IMR-90 (cell line): Measurements from ENCODE around the gene SEPHS1. TPM values are rescaled to one million over a fixed set of nuclear protein-coding genes. Genes with fewer than 3 reads are reported as not detected.

Experiments
- ATAC-seq: fragments of 200-7000 bp; cut with Tn5 transposase; 2 replicates; pipeline ENCODE4 v1.9.1; 2020; ENCODE audit warnings: low read depth, mild to moderate bottlenecking, moderate library complexity
- BruUV-seq: library from RNA; stranded (reverse); fragments of 400-500 nt; replicated peaks from 2 replicates; lab custom pipeline; 2021; lab: Mats Ljungman, UMichigan
- CTCF ChIA-PET: fragments of 300-600 bp; formaldehyde crosslinking; extraction: SDS; loops from one replicate; lab custom pipeline; 2021; ENCODE audit warnings: antibody characterized with exemption; lab: Yijun Ruan, JAX
- POLR2A ChIA-PET: fragments of 300-600 bp; sonication (Branson Sonifier 250); formaldehyde crosslinking; loops from one replicate; lab custom pipeline; 2022; ENCODE audit warnings: antibody characterized with exemption; ENCODE audit not compliant: unreplicated experiment; lab: Charles Lee
- DNase-seq: peaks from one replicate; pipeline ENCODE4 v3.0.0; 2013
- H2AFZ ChIP-seq: replicated peaks from 2 replicates; pipeline ENCODE3; 2013; ENCODE audit warnings: low read length, mild to moderate bottlenecking; ENCODE audit not compliant: poor library complexity
- H2AK5ac ChIP-seq: 2 replicates; pipeline ENCODE4 v1.6.1; 2013; ENCODE audit warnings: low read depth, low read length, inconsistent platforms
- H2AK9ac ChIP-seq: replicated peaks from 2 replicates; pipeline ENCODE3; 2013; ENCODE audit warnings: mild to moderate bottlenecking, low read depth, low read length, moderate library complexity; ENCODE audit not compliant: poor library complexity
- H2BK120ac ChIP-seq: 2 replicates; pipeline ENCODE4 v1.6.1; 2013; ENCODE audit warnings: low read depth, low read length, inconsistent platforms
- H2BK15ac ChIP-seq: 3 replicates; pipeline ENCODE4 v1.6.1; 2013; ENCODE audit warnings: low read depth, low read length, inconsistent platforms
- H2BK20ac ChIP-seq: 2 replicates; pipeline ENCODE4 v1.6.1; 2013; ENCODE audit warnings: low read depth, mild to moderate bottlenecking, inconsistent platforms, low read length, moderate library complexity
- H2BK5ac ChIP-seq: 2 replicates; pipeline ENCODE4 v1.6.1; 2013; ENCODE audit warnings: mild to moderate bottlenecking, low read depth, low read length, inconsistent platforms; ENCODE audit not compliant: poor library complexity, severe bottlenecking
- H3K14ac ChIP-seq: replicated peaks from 2 replicates; pipeline ENCODE4 v1.6.1; 2013; ENCODE audit warnings: low read depth, low read length, inconsistent platforms
- H3K18ac ChIP-seq: 2 replicates; pipeline ENCODE4 v1.6.1; 2013; ENCODE audit warnings: low read depth, low read length, control low read depth
- H3K23ac ChIP-seq: 2 replicates; pipeline ENCODE4 v1.6.1; 2013; ENCODE audit warnings: low read depth, low read length, inconsistent platforms
- H3K27ac ChIP-seq: 2 replicates; pipeline ENCODE4 v1.5.1; 2013; ENCODE audit warnings: mild to moderate bottlenecking, control low read depth, low read length; ENCODE audit not compliant: insufficient read depth
- H3K27me3 ChIP-seq: 2 replicates; pipeline ENCODE4 v1.6.1; 2013; ENCODE audit warnings: low read length; ENCODE audit not compliant: control insufficient read depth, insufficient read depth
- H3K36me3 ChIP-seq: 2 replicates; pipeline ENCODE4 v1.6.1; 2013; ENCODE audit warnings: low read length, mixed read lengths; ENCODE audit not compliant: control insufficient read depth, insufficient read depth
- H3K4ac ChIP-seq: 2 replicates; pipeline ENCODE4 v1.6.1; 2013; ENCODE audit warnings: low read depth, low read length, inconsistent platforms
- H3K4me1 ChIP-seq: 2 replicates; pipeline ENCODE4 v1.6.1; 2013; ENCODE audit warnings: low read length, mixed read lengths; ENCODE audit not compliant: control insufficient read depth, insufficient read depth
- H3K4me2 ChIP-seq: 2 replicates; pipeline ENCODE4 v1.6.1; 2013; ENCODE audit warnings: low read depth, mild to moderate bottlenecking, control low read depth, low read length, moderate library complexity
- H3K4me3 ChIP-seq: 2 replicates; pipeline ENCODE4 v1.5.1; 2013; ENCODE audit warnings: low read depth, mild to moderate bottlenecking, control low read depth, low read length, moderate library complexity; ENCODE audit not compliant: insufficient read depth
- H3K56ac ChIP-seq: 2 replicates; pipeline ENCODE4 v1.6.1; 2013; ENCODE audit warnings: low read length, inconsistent platforms; ENCODE audit not compliant: insufficient read depth; ENCODE audit errors: extremely low read depth
- H3K79me1 ChIP-seq, 2 experiments: 2 replicates each; pipeline ENCODE4 v1.6.1; 2013; ENCODE audit warnings: low read length in 2 of 2, inconsistent platforms in 1 of 2, low read depth in 1 of 2
- H3K9ac ChIP-seq: 2 replicates; pipeline ENCODE4 v1.6.1; 2013; ENCODE audit warnings: low read depth, low read length, control low read depth
- H3K9me1 ChIP-seq: 2 replicates; pipeline ENCODE4 v1.6.1; 2013; ENCODE audit warnings: low read length, inconsistent platforms; ENCODE audit not compliant: insufficient read depth
- H3K9me3 ChIP-seq: 2 replicates; pipeline ENCODE4 v1.6.1; 2013; ENCODE audit warnings: low read length; ENCODE audit not compliant: control insufficient read depth, insufficient read depth
- H4K20me1 ChIP-seq: 2 replicates; pipeline ENCODE4 v1.6.1; 2013; ENCODE audit warnings: low read length, inconsistent platforms; ENCODE audit not compliant: insufficient read depth
- H4K5ac ChIP-seq: 2 replicates; pipeline ENCODE4 v1.6.1; 2013; ENCODE audit warnings: mild to moderate bottlenecking, low read depth, low read length, control low read depth
- H4K8ac ChIP-seq, 2 experiments: 2 replicates each; pipeline ENCODE4 v1.6.1; 2013; ENCODE audit warnings: low read depth in 2 of 2, low read length in 2 of 2, control low read depth in 1 of 2, inconsistent platforms in 1 of 2
- H4K91ac ChIP-seq: 2 replicates; pipeline ENCODE4 v1.6.1; 2013; ENCODE audit warnings: low read depth, low read length, inconsistent platforms; ENCODE audit not compliant: insufficient read depth
- BHLHE40 ChIP-seq: fragments of 150-350 bp; IDR thresholded peaks from 2 replicates; pipeline ENCODE4 v1.6.1; 2016; ENCODE audit warnings: mild to moderate bottlenecking, low read depth, low read length
- CEBPB ChIP-seq: IDR thresholded peaks from 2 replicates; pipeline ENCODE4 v1.6.1; 2012; ENCODE audit warnings: low read depth, low read length, improper control_type of control experiment
- CHD1 ChIP-seq: IDR thresholded peaks from 2 replicates; pipeline ENCODE4 v1.6.1; 2012; ENCODE audit warnings: low read depth, low read length, improper control_type of control experiment
- CTCF ChIP-seq: conservative IDR thresholded peaks from 2 replicates; pipeline ENCODE4 v1.5.1; 2012; ENCODE audit warnings: mild to moderate bottlenecking, low read depth, low read length, improper control_type of control experiment
- ELK1 ChIP-seq: fragments of 150-350 bp; IDR thresholded peaks from 2 replicates; pipeline ENCODE4 v1.6.1; 2016; ENCODE audit warnings: low read depth, mild to moderate bottlenecking, low read length, moderate library complexity, borderline replicate concordance
- FOS ChIP-seq: fragments of 150-350 bp; IDR thresholded peaks from 2 replicates; pipeline ENCODE4 v1.6.1; 2016; ENCODE audit warnings: low read depth, low read length
- MAFK ChIP-seq: IDR thresholded peaks from 2 replicates; pipeline ENCODE4 v1.6.1; 2012; ENCODE audit warnings: low read depth, low read length, improper control_type of control experiment
- MAZ ChIP-seq: IDR thresholded peaks from 2 replicates; pipeline ENCODE4 v1.6.1; 2012; ENCODE audit warnings: low read depth, mild to moderate bottlenecking, low read length, improper control_type of control experiment, moderate library complexity, borderline replicate concordance
- MXI1 ChIP-seq: IDR thresholded peaks from 2 replicates; pipeline ENCODE4 v1.6.1; 2012; ENCODE audit warnings: low read depth, mild to moderate bottlenecking, low read length, moderate library complexity, borderline replicate concordance
- NFE2L2 ChIP-seq: fragments of 150-350 bp; IDR thresholded peaks from 2 replicates; pipeline ENCODE4 v1.6.1; 2016; ENCODE audit warnings: low read depth, mild to moderate bottlenecking, low read length
- POLR2A ChIP-seq: IDR thresholded peaks from 2 replicates; pipeline ENCODE4 v1.6.1; 2012; ENCODE audit warnings: mild to moderate bottlenecking, low read depth, low read length
- RAD21 ChIP-seq: IDR thresholded peaks from 2 replicates; pipeline ENCODE4 v1.6.1; 2012; ENCODE audit warnings: low read length, improper control_type of control experiment
- RCOR1 ChIP-seq: IDR thresholded peaks from 2 replicates; pipeline ENCODE4 v1.6.1; 2012; ENCODE audit warnings: mild to moderate bottlenecking, low read length, improper control_type of control experiment; ENCODE audit not compliant: insufficient replicate concordance
- RFX5 ChIP-seq: IDR thresholded peaks from 2 replicates; pipeline ENCODE4 v1.8.0; 2012; ENCODE audit warnings: low read depth, mild to moderate bottlenecking, low read length, moderate library complexity
- SMC3 ChIP-seq: fragments of 150-350 bp; IDR thresholded peaks from 2 replicates; pipeline ENCODE4 v1.6.1; 2016; ENCODE audit warnings: low read depth, mild to moderate bottlenecking, antibody characterized with exemption, low read length, moderate library complexity
- WGBS, 2 experiments: methylation state at CpG; one replicate each; pipeline versions ENCODE4 v1.1.5 to v1.1.7; 2013; ENCODE audit warnings: missing lambda C conversion rate in 2 of 2; ENCODE audit not compliant: insufficient read length in 1 of 2; ENCODE audit errors: extremely low coverage in 2 of 2; 5-methylcytosine and 5-hydroxymethylcytosine counted together
- dilution Hi-C: fragments of 300-500 bp; cut with HindIII; formaldehyde crosslinking; loops from one replicate; pipeline ENCODE4 v1.14.3; 2018; ENCODE audit warnings: low sequenced_read_pairs; ENCODE audit not compliant: unreplicated experiment
- in situ Hi-C: fragments of 300-500 bp; cut with MboI; formaldehyde crosslinking; loops from 3 replicates; pipeline ENCODE4 v1.14.3; 2019; ENCODE audit warnings: low sequenced_read_pairs, inconsistent platforms, mixed read lengths
- intact Hi-C: fragments of 100-400 bp; cut with micrococcal nuclease; formaldehyde crosslinking; loops from 2 replicates; pipeline ENCODE4 v1.10.0; 2022
- polyA plus RNA-seq, 3 experiments: library from polyadenylated mRNA; depleted of rRNA; stranded (reverse); fragments of >200 nt; gene quantifications; 2 replicates each; pipeline ENCODE4 v1.2.3, GENCODE V29; 2012; ENCODE audit warnings: low replicate concordance in 1 of 3
- total RNA-seq: library from RNA; depleted of rRNA; stranded (reverse); fragments of >200 nt; gene quantifications from 2 replicates; pipeline ENCODE4 v1.2.3, GENCODE V29; 2012
- TF ChIP-seq, protein P1 (sequence below): fragments of 150-350 bp; IDR thresholded peaks from 2 replicates; pipeline ENCODE4 v1.6.1; 2017; ENCODE audit warnings: mild to moderate bottlenecking, antibody characterized with exemption, low read length, low read depth

The SEPHS1 gene
- total and polyA plus RNA-seq, 2 of the 4 experiments (the other 2 are of a cell fraction) = 39.4 to 69.4 TPM

DNA sequence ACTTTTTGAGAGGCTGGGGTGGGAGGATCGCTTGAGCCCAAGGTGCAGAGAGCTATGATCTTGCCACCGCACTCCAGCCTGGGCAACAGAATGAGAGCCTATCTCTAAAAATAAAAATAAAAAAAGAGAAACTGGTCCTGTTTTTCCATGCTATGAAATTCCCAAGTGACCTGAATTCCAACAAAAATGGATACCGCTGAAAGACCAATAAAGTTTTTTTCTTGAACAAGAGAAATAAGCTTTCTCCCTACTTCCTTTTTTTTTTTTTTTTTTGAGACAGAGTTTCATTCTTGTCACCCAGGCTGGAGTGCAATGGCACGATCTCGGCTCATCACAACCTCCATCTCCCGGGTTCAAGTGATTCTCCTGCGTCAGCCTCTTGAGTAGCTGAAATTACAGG, 12.5 kb upstream of the SEPHS1 start:
- no TSS peak for BruUV-seq
- H4K20me1 ChIP-seq = no peaks in the 10 kb centered on the region
- no peaks in the 10 kb centered on the region for H3K36me3 ChIP-seq
- H3K9me3 ChIP-seq = no peaks in the 10 kb centered on the region
- H3K4me2 ChIP-seq = no peak overlapping the region
- H2BK5ac ChIP-seq = no peak overlapping the region
- DNase-seq = no peak
- intact Hi-C loops = no loop called here
- H2BK15ac ChIP-seq = no peak overlapping the region
- no peak overlapping the region for H4K91ac ChIP-seq
- no peak for TF ChIP-seq RCOR1
- TF ChIP-seq MXI1 = no peak
- no peak for TF ChIP-seq ELK1
- TF ChIP-seq MAZ = no peak
- no peak for TF ChIP-seq SMC3
- no peak for TF ChIP-seq RAD21
- TF ChIP-seq, protein P1, sequence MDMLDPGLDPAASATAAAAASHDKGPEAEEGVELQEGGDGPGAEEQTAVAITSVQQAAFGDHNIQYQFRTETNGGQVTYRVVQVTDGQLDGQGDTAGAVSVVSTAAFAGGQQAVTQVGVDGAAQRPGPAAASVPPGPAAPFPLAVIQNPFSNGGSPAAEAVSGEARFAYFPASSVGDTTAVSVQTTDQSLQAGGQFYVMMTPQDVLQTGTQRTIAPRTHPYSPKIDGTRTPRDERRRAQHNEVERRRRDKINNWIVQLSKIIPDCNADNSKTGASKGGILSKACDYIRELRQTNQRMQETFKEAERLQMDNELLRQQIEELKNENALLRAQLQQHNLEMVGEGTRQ = no peak
- no peak for TF ChIP-seq FOS
- TF ChIP-seq NFE2L2 = no peak
- TF ChIP-seq MAFK = no peak
- TF ChIP-seq CTCF = no peak
- TF ChIP-seq RFX5 = no peak
- no peak for TF ChIP-seq CHD1
- no peak for TF ChIP-seq CEBPB
- no peak for TF ChIP-seq BHLHE40
- no peak for TF ChIP-seq POLR2A
- no peak overlapping the region for H2AFZ ChIP-seq
- peaks cover 15% of the 10 kb centered on the region for H3K27me3 ChIP-seq
- H3K4me3 ChIP-seq = no peak overlapping the region
- no peak overlapping the region for H2AK9ac ChIP-seq
- in situ Hi-C loops = no loop called here
- no peak overlapping the region for H2BK20ac ChIP-seq
- H2AK5ac ChIP-seq = no peak overlapping the region
- no peak overlapping the region for H3K14ac ChIP-seq
- no peak overlapping the region for H4K5ac ChIP-seq
- no peak overlapping the region for H3K4ac ChIP-seq
- no CpG with 5 or more reads among the region's 7 CpGs for WGBS, 2 experiments
- no peak overlapping the region for H3K9ac ChIP-seq
- ChIA-PET CTCF (no interaction called here), POLR2A (no interaction called here)
- H2BK120ac ChIP-seq = no peak overlapping the region
- no peak overlapping the region for H4K8ac ChIP-seq
- dilution Hi-C loops = no loop called here
- no peaks in the 10 kb centered on the region for H3K9me1 ChIP-seq
- no peak for ATAC-seq
- H3K27ac ChIP-seq = no peak overlapping the region
- no peak overlapping the region for H3K23ac ChIP-seq
- H3K56ac ChIP-seq = no peak overlapping the region
- H3K79me1 ChIP-seq = no peaks in the 10 kb centered on the region
- H3K4me1 ChIP-seq = no peaks in the 10 kb centered on the region
- no peak overlapping the region for H3K18ac ChIP-seq
